NB4 (cell line): ENCODE results near the gene FXYD1.

Experiments used
- DNase-seq: peaks from one replicate; pipeline ENCODE4 v3.0.0; 2010; ENCODE audit warnings: low read depth
- H3K4me3 ChIP-seq: one replicate; pipeline ENCODE4 v1.5.1; 2011; ENCODE audit warnings: mild to moderate bottlenecking, low read depth, low read length, moderate library complexity
- MYC ChIP-seq: IDR thresholded peaks from 2 replicates; pipeline ENCODE4 v1.6.1; 2011; ENCODE audit warnings: low read depth, low read length
- POLR2A ChIP-seq: IDR thresholded peaks from 2 replicates; pipeline ENCODE4 v1.6.1; 2011; ENCODE audit warnings: mild to moderate bottlenecking; ENCODE audit not compliant: insufficient read length; ENCODE audit errors: extremely low read depth
- TF ChIP-seq, protein P1 (sequence below): IDR thresholded peaks from 2 replicates; pipeline ENCODE4 v1.6.1; 2011; ENCODE audit warnings: low read depth, low read length
- TF ChIP-seq, protein P2 (sequence below): IDR thresholded peaks from one replicate; pipeline ENCODE4 v1.5.1; 2012; ENCODE audit warnings: low read depth, low read length

FXYD1 gene

DNA sequence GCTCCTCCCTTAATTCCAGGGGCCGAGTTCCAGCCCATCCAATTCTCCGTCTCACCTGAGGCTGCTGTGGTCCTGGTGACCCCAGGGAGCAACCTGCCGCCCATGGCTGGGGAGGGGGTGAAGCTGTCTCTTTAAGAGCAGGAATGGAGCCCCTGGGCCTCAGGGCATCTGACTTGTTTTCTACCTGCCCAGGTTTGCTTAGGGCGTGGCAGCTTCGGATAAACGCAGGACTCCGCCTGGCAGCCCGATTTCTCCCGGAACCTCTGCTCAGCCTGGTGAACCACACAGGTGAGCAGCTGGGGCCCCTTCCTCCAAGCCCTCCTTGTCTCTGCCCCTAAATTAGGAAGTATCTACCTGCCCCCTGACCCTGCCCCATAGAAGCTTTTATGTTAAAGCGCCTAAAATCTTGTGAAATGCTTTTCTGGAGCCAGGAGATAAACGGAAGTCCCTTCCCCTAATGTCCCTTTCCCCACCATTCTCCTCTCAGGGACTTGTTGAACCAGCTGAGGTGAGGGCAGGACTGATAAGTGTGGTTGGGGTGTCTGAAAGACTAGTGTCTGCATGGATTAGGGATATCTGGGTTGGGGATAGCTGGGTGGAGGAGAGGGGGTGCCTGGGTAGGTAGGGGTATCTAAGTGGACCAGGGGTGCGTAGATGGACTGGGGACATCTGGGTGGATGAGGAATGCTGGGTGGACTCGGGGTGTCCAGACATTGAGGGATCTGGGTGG lies 22.4 kb upstream of the FXYD1 start:
- H3K4me3 ChIP-seq: no peak overlapping the region
- DNase-seq: no peak
- TF ChIP-seq MYC: no peak
- no peak for TF ChIP-seq POLR2A
- TF ChIP-seq, protein P1, sequence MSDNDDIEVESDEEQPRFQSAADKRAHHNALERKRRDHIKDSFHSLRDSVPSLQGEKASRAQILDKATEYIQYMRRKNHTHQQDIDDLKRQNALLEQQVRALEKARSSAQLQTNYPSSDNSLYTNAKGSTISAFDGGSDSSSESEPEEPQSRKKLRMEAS: no peak
- TF ChIP-seq, protein P2, sequence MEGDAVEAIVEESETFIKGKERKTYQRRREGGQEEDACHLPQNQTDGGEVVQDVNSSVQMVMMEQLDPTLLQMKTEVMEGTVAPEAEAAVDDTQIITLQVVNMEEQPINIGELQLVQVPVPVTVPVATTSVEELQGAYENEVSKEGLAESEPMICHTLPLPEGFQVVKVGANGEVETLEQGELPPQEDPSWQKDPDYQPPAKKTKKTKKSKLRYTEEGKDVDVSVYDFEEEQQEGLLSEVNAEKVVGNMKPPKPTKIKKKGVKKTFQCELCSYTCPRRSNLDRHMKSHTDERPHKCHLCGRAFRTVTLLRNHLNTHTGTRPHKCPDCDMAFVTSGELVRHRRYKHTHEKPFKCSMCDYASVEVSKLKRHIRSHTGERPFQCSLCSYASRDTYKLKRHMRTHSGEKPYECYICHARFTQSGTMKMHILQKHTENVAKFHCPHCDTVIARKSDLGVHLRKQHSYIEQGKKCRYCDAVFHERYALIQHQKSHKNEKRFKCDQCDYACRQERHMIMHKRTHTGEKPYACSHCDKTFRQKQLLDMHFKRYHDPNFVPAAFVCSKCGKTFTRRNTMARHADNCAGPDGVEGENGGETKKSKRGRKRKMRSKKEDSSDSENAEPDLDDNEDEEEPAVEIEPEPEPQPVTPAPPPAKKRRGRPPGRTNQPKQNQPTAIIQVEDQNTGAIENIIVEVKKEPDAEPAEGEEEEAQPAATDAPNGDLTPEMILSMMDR: no peak

DNA sequence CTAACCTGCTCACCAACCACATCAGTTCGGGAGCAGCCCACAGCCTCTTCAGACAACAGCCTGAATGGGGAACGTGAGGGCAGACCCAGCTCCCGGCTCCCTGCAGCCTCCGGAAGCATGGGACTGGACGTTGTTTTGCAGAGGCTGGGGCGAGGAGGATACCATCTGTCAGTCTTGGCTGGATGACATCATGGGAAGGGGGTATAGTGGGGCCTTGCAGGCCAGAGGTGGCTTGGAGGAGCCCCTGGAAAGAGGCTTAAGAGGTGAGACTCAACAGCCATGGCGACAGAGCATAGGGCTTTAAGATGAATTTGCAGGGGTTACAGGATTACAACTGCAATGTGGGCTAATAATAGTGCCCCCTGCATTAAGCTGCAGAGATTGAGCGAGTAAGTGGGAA lies 21.5 kb upstream of the FXYD1 start:
- TF ChIP-seq MYC: no peak
- TF ChIP-seq, protein P2: no peak
- TF ChIP-seq POLR2A: no peak
- TF ChIP-seq, protein P1: no peak
- no peak overlapping the region for H3K4me3 ChIP-seq
- DNase-seq: no peak

DNA sequence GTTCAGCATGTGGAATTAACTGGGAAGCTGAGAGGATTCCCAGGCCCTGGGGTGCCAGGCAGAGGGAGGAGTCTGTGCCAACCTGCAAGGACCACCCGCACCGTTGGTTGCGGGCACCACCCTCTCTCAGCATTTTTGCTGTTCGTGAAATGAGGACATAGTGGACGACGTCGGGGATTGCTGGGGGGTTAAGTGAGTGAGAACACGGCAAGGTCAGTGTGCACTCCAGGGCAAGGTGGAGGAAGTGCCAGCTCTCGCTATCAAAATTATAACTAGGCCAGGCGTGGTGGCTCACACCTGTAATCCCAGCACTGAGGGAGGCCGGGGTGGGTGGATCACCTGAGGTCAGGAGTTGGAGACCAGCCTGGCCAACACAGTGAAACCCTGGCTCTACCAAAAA lies 20.8 kb upstream of the FXYD1 start:
- TF ChIP-seq POLR2A (no peak), MYC (no peak)
- TF ChIP-seq, protein P2: no peak
- TF ChIP-seq, protein P1: no peak
- DNase-seq: no peak
- no peak overlapping the region for H3K4me3 ChIP-seq

DNA sequence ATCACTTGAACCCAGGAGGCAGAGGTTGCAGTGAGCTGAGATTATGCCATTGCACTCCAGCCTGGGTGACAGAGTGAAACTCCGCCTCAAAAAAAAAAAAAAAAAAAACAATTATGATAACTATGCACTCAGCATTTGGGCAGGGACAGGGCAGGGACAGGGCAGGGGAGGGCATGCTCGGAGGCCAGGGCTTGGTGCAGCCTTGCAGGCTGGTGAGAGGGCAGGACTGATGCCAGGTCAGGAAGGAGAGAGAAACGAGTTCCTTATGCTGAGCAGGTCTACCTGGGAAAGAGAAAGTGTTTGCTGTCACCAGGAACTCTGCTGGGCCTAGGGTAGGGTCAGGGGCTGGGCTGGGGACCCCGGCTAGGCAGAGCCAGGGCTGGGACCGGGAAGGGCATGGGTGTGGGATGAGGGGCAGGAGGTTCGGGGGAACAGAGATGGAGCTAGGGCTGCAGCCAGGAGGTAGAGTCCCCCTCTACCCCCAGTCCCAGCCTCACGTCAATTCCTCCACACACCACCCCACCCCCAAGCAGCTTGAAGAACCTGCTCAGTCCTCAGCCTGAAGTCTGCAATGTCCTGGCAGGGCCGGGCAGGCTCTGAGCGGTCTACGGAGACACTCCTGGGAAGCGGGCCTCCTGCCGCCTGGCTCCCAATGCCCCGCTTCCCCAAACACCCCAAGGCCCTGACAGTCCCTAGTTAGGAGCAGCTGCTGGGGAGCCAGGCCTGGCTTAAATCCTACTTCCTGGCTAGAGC lies 20.2 kb upstream of the FXYD1 start:
- TF ChIP-seq, protein P1: no peak
- no peak for TF ChIP-seq POLR2A
- no peak for TF ChIP-seq MYC
- TF ChIP-seq, protein P2: no peak
- DNase-seq: no peak
- no peak overlapping the region for H3K4me3 ChIP-seq

DNA sequence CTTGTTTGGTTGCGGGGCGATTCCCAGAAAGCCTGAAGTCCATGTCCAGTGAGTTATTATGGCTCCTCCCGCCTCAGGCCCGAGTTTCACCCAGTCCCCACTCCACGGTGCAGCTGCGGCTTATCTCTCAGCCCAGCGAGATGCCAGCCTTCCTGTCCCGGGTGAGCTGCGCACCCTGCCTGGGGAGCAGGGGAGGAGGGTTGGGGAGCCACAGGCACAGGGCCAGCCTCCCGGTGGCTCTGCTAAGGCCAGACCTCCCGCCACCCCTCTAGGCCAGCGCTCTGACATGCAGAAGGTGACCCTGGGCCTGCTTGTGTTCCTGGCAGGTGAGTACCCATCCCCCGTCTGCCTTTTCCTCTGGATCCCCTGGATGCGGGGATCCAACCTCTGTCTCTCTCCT lies 19.5 kb upstream of the FXYD1 start:
- TF ChIP-seq, protein P2: no peak
- no peak overlapping the region for H3K4me3 ChIP-seq
- DNase-seq: no peak
